Measurements from ENCODE around the gene MROH7. TPM values are rescaled to one million over a fixed set of nuclear protein-coding genes. Genes with fewer than 3 reads are reported as not detected.
A peak's percentile ranks its signal among the peaks of the same experiment; 100 is the strongest.

Gene MROH7
- total and polyA plus RNA-seq, 9 of the 15 experiments (the other 6 are each of a cell fraction or from before 2014, with no cell fraction given), result not detected

DNA sequence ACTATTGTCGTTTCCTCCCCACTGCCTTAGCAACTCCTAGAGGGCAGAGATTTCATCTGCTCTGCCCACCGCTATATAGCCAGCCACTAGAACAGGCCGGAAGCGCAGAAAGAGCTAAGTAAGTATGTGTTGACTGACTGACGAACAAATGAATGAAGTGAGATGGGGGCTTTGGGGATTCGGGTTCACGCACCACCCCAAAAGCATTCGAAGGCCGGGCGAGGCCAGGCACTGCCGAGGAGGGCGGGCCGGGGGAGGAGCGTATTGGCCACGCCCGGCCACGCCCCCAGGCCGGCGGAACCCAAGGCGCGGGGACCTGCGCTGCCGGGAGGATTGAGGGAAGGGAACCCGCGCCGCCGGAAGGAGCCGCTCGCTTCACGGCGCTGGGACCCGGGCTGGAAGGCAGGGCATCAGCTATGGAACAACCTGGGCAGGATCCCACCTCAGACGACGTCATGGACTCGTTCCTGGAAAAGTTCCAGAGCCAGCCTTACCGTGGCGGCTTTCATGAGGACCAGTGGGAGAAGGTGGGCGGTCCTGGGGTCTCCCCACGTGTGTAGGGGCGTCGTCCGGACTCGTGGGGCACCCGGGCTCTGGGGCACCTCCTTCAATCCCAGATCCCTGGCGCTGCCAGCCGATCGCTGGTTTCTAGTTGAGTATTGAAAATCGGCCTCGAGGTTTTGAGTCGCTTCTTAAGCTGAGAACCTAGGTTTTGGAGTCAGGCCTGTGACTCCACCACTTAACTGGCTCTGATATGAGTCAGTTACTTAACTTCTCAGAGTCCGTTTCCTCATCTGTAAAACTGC is 74.1 kb downstream of the MROH7 start, which contains the start of gene TTC4 (continued):
- TF ChIP-seq CBX8 (IDR thresholded peaks at IDR 0.05; ENCODE audit: borderline replicate concordance, extremely low read depth, low read depth, low read length, poor library complexity, severe bottlenecking), result no peak
- TF ChIP-seq E2F3 (CRISPR knock-in tag; IDR thresholded peaks at IDR 0.05), result no peak
- no peak for TF ChIP-seq YBX1 (IDR thresholded peaks at IDR 0.05)
- no peak for TF ChIP-seq CSDE1 (IDR thresholded peaks at IDR 0.05)
- TF ChIP-seq HLTF (IDR thresholded peaks at IDR 0.05), result no peak
- TF ChIP-seq ZNF583 (CRISPR knock-in tag; IDR thresholded peaks at IDR 0.05), result no peak
- no peak; the same call in 1 of the 2 replicates for TF ChIP-seq ZHX1 (conservative IDR thresholded peaks at IDR 0.05; ENCODE audit: low read length)
- no peak for TF ChIP-seq ZNF655 (CRISPR knock-in tag; IDR thresholded peaks at IDR 0.05)
- TF ChIP-seq MTA1 (IDR thresholded peaks at IDR 0.05; ENCODE audit: borderline replicate concordance), result no peak
- no peak for TF ChIP-seq CBFA2T3 (IDR thresholded peaks at IDR 0.05)
- 0 out of 2 replicates have a peak, but pooled peaks have one; percentile 15 for TF ChIP-seq ETV1 (tag; conservative IDR thresholded peaks at IDR 0.05; ENCODE audit: low read depth)
- no peak for TF ChIP-seq SETDB1 (IDR thresholded peaks at IDR 0.05; ENCODE audit: low read length)
- no peak for TF ChIP-seq MCM7 (IDR thresholded peaks at IDR 0.05)
- TF ChIP-seq SPI1 (IDR thresholded peaks at IDR 0.05; ENCODE audit: borderline replicate concordance, low read depth, low read length), result no peak
